Activated naive CD4-positive, alpha-beta T cell treated with anti-CD3 and anti-CD28 coated beads, Interleukin-2, amount 50 U/mL, for 72 hours (primary cell): ENCODE measurements around the gene EVX1. TPM values are rescaled to one million over a fixed set of nuclear protein-coding genes. Genes with fewer than 3 reads are reported as not detected.
A peak's percentile ranks its signal among the peaks of the same experiment; 100 is the strongest.

ENCODE experiments used
- ATAC-seq, 2 donors: fragments of 150-1000 bp; cut with Tn5 transposase; 2 replicates each; pipeline ENCODE4 v1.10.0; 2021; ENCODE audit warnings: mild to moderate bottlenecking in 2 of 2, moderate library complexity in 2 of 2
- DNase-seq, 2 donors: peaks; one replicate each; pipeline ENCODE4 v3.0.0; 2021 to 2022; ENCODE audit warnings: low spot score in 2 of 2
- H3K27ac Mint-ChIP-seq, 2 donors: one replicate each; pipeline ENCODE4 v1.8.0; 2022; ENCODE audit warnings: mild to moderate bottlenecking in 2 of 2, mixed read lengths in 2 of 2
- H3K36me3 Mint-ChIP-seq, 2 donors: one replicate each; pipeline ENCODE4 v1.8.0; 2022; ENCODE audit warnings: mixed read lengths in 2 of 2
- H3K9me3 Mint-ChIP-seq, 2 donors: one replicate each; pipeline ENCODE4 v1.8.0; 2022; ENCODE audit warnings: mixed read lengths in 2 of 2
- total RNA-seq, 2 donors: library from RNA; stranded (reverse); gene quantifications; one replicate each; pipeline ENCODE4 v1.2.3, GENCODE V29; 2022

Gene EVX1
- total RNA-seq, 2 donors from 2014 or later: not detected

GRCh38 chr7:27215356-27215755, 27.2 kb upstream of the EVX1 start:
- H3K27ac Mint-ChIP-seq: no peak overlapping the region
- no peak for ATAC-seq
- no peaks in the 10 kb centered on the region for H3K9me3 Mint-ChIP-seq
- H3K36me3 Mint-ChIP-seq: no peaks in the 10 kb centered on the region
- no peak for DNase-seq

- ATAC-seq (no peak), DNase-seq (no peak)
- Mint-ChIP-seq H3K27ac (no peak overlapping the region), H3K36me3 (no peaks in the 10 kb centered on the region), H3K9me3 (no peaks in the 10 kb centered on the region)
Observed at GRCh38 chr7:27217951-27218350, 24.7 kb upstream of the EVX1 start.

GRCh38 chr7:27219821-27220220, 22.8 kb upstream of the EVX1 start:
- H3K27ac Mint-ChIP-seq: no peak overlapping the region
- ATAC-seq: no peak
- no peaks in the 10 kb centered on the region for H3K9me3 Mint-ChIP-seq

GRCh38 chr7:27220440-27220955, 22.1 kb upstream of the EVX1 start:
- no peak for DNase-seq
- no peak for ATAC-seq
- H3K36me3 Mint-ChIP-seq: no peaks in the 10 kb centered on the region
- H3K9me3 Mint-ChIP-seq: no peaks in the 10 kb centered on the region
- H3K27ac Mint-ChIP-seq: no peak overlapping the region

More at GRCh38 chr7:27219821-27220220, 22.8 kb upstream of the EVX1 start:
- H3K36me3 Mint-ChIP-seq: no peaks in the 10 kb centered on the region
- DNase-seq: no peak

GRCh38 chr7:27221201-27221797, 21.3 kb upstream of the EVX1 start:
- Mint-ChIP-seq H3K27ac (no peak overlapping the region), H3K36me3 (no peaks in the 10 kb centered on the region), H3K9me3 (no peaks in the 10 kb centered on the region)
- peak; percentile 18 to 89 for ATAC-seq
- DNase-seq: no peak

GRCh38 chr7:27223941-27224575, 18.5 kb upstream of the EVX1 start:
- Mint-ChIP-seq H3K27ac (no peak overlapping the region), H3K9me3 (no peaks in the 10 kb centered on the region)
- ATAC-seq: no peak

GRCh38 chr7:27224983-27225934, 17.3 kb upstream of the EVX1 start:
- H3K27ac Mint-ChIP-seq: no peak overlapping the region
- ATAC-seq (no peak), DNase-seq (no peak)
- no peaks in the 10 kb centered on the region for H3K36me3 Mint-ChIP-seq
- H3K9me3 Mint-ChIP-seq: no peaks in the 10 kb centered on the region

More at GRCh38 chr7:27223941-27224575, 18.5 kb upstream of the EVX1 start:
- H3K36me3 Mint-ChIP-seq: no peaks in the 10 kb centered on the region
- DNase-seq: no peak

- Mint-ChIP-seq H3K36me3 (no peaks in the 10 kb centered on the region), H3K27ac (no peak overlapping the region), H3K9me3 (no peaks in the 10 kb centered on the region)
- ATAC-seq (no peak), DNase-seq (no peak)
Observed at GRCh38 chr7:27229448-27229847, 13.2 kb upstream of the EVX1 start.

GRCh38 chr7:27235387-27236311, 7.0 kb upstream of the EVX1 start:
- ATAC-seq: peak in 1 of 2 donors; percentile 27
- DNase-seq: no peak
- Mint-ChIP-seq H3K27ac (no peak overlapping the region), H3K9me3 (no peaks in the 10 kb centered on the region), H3K36me3 (peaks cover 0 to 8% of the 10 kb centered on the region in 2 donors)

GRCh38 chr7:27237735-27238334, 4.8 kb upstream of the EVX1 start:
- peak; percentile 46 to 81 for ATAC-seq
- Mint-ChIP-seq H3K27ac (no peak overlapping the region), H3K36me3 (peaks cover 0 to 12% of the 10 kb centered on the region in 2 donors), H3K9me3 (no peaks in the 10 kb centered on the region)
- no peak for DNase-seq

- Mint-ChIP-seq H3K9me3 (no peaks in the 10 kb centered on the region), H3K36me3 (peaks cover 4 to 15% of the 10 kb centered on the region in 2 donors), H3K27ac (no peak overlapping the region)
- ATAC-seq (no peak), DNase-seq (no peak)
Observed at GRCh38 chr7:27238979-27239386, 3.6 kb upstream of the EVX1 start.

GRCh38 chr7:27239387-27240014, 3.1 kb upstream of the EVX1 start:
- Mint-ChIP-seq H3K36me3 (peaks cover 4 to 19% of the 10 kb centered on the region in 2 donors), H3K27ac (no peak overlapping the region), H3K9me3 (no peaks in the 10 kb centered on the region)
- DNase-seq (no peak), ATAC-seq (no peak)

- ATAC-seq (no peak), DNase-seq (no peak)
- peaks cover 4 to 24% of the 10 kb centered on the region in 2 donors for H3K36me3 Mint-ChIP-seq
- H3K9me3 Mint-ChIP-seq: no peaks in the 10 kb centered on the region
- no peak overlapping the region for H3K27ac Mint-ChIP-seq
Observed at GRCh38 chr7:27240015-27240731, 2.4 kb upstream of the EVX1 start.

- no peak for ATAC-seq
- Mint-ChIP-seq H3K27ac (no peak overlapping the region), H3K9me3 (no peaks in the 10 kb centered on the region), H3K36me3 (peaks cover 4 to 22% of the 10 kb centered on the region in 2 donors)
- no peak for DNase-seq
Observed at GRCh38 chr7:27241189-27242056, 1.2 kb upstream of the EVX1 start.
